H9 (cell line): ENCODE data around the gene TBC1D1. TPM values are rescaled to one million over a fixed set of nuclear protein-coding genes. Genes with fewer than 3 reads are reported as not detected.

ENCODE experiments used
- DNase-seq: peaks from one replicate; pipeline ENCODE4 v3.0.0-alpha.2; 2017
- H2AFZ ChIP-seq: one replicate; pipeline ENCODE4 v1.6.1; 2013; ENCODE audit warnings: mild to moderate bottlenecking, low read length, control low read depth, moderate library complexity
- H2AK5ac ChIP-seq: 2 replicates; pipeline ENCODE4 v1.6.1; 2013; ENCODE audit warnings: low read length, control low read depth, mixed read lengths; ENCODE audit not compliant: insufficient read length
- H2BK120ac ChIP-seq: one replicate; pipeline ENCODE4 v1.6.1; 2013; ENCODE audit warnings: low read depth, mild to moderate bottlenecking, low read length, control low read depth, inconsistent platforms; ENCODE audit not compliant: poor library complexity, severe bottlenecking
- H2BK12ac ChIP-seq: 2 replicates; pipeline ENCODE4 v1.6.1; 2013; ENCODE audit warnings: low read length, control low read depth, mixed read lengths, low read depth; ENCODE audit not compliant: insufficient read length
- H2BK15ac ChIP-seq: 2 replicates; pipeline ENCODE4 v1.6.1; 2013; ENCODE audit warnings: low read depth, low read length, control low read depth
- H2BK20ac ChIP-seq: one replicate; pipeline ENCODE4 v1.6.1; 2013; ENCODE audit warnings: low read depth, mild to moderate bottlenecking, low read length, control low read depth, inconsistent platforms; ENCODE audit not compliant: poor library complexity, severe bottlenecking
- H2BK5ac ChIP-seq: 2 replicates; pipeline ENCODE4 v1.6.1; 2013; ENCODE audit warnings: low read length, control low read depth, mixed read lengths; ENCODE audit not compliant: insufficient read length
- H3K14ac ChIP-seq: 2 replicates; pipeline ENCODE4 v1.6.1; 2013; ENCODE audit warnings: low read length, control low read depth; ENCODE audit not compliant: insufficient read depth
- H3K18ac ChIP-seq: 2 replicates; pipeline ENCODE4 v1.6.1; 2013; ENCODE audit warnings: low read depth, mild to moderate bottlenecking, mixed read lengths, low read length, control low read depth; ENCODE audit not compliant: insufficient read length
- H3K23ac ChIP-seq: 2 replicates; pipeline ENCODE4 v1.6.1; 2013; ENCODE audit warnings: low read length, control low read depth, mixed read lengths, low read depth; ENCODE audit not compliant: insufficient read length
- H3K23me2 ChIP-seq: 2 replicates; pipeline ENCODE4 v1.6.1; 2013; ENCODE audit warnings: low read depth, mild to moderate bottlenecking, mixed read lengths, low read length, control low read depth; ENCODE audit not compliant: insufficient read length, poor library complexity, severe bottlenecking
- H3K27ac ChIP-seq: 2 replicates; pipeline ENCODE4 v1.5.1; 2013; ENCODE audit warnings: low read length, control low read depth, mixed read lengths, low read depth; ENCODE audit not compliant: insufficient read length
- H3K27me3 ChIP-seq: 2 replicates; pipeline ENCODE4 v1.6.1; 2013; ENCODE audit warnings: low read length, control low read depth, inconsistent platforms; ENCODE audit not compliant: insufficient read depth
- H3K4ac ChIP-seq: 2 replicates; pipeline ENCODE4 v1.6.1; 2013; ENCODE audit warnings: low read depth, mild to moderate bottlenecking, control low read depth, inconsistent platforms, low read length, moderate library complexity
- H3K4me1 ChIP-seq: 2 replicates; pipeline ENCODE4 v1.6.1; 2013; ENCODE audit warnings: low read length, control low read depth, inconsistent platforms; ENCODE audit not compliant: insufficient read depth
- H3K4me2 ChIP-seq: 2 replicates; pipeline ENCODE4 v1.6.1; 2013; ENCODE audit warnings: low read length, control low read depth, mixed read lengths; ENCODE audit not compliant: insufficient read length, insufficient read depth
- H3K56ac ChIP-seq: 2 replicates; pipeline ENCODE4 v1.6.1; 2013; ENCODE audit warnings: low read depth, mild to moderate bottlenecking, mixed read lengths, low read length, control low read depth; ENCODE audit not compliant: insufficient read length
- H3K79me1 ChIP-seq: 2 replicates; pipeline ENCODE4 v1.6.1; 2013; ENCODE audit warnings: low read depth, mild to moderate bottlenecking, moderate library complexity, low read length, control low read depth, inconsistent platforms; ENCODE audit not compliant: insufficient read depth, poor library complexity, severe bottlenecking
- H3K79me2 ChIP-seq: 2 replicates; pipeline ENCODE4 v1.6.1; 2013; ENCODE audit warnings: low read length, control low read depth, inconsistent platforms; ENCODE audit not compliant: insufficient read depth
- H3K9ac ChIP-seq: 2 replicates; pipeline ENCODE4 v1.6.1; 2013; ENCODE audit warnings: low read length, control low read depth, mixed read lengths; ENCODE audit not compliant: insufficient read length; ENCODE audit errors: extremely low read depth
- H3K9me3 ChIP-seq: one replicate; pipeline ENCODE4 v1.6.1; 2013; ENCODE audit warnings: low read depth, low read length, inconsistent platforms; ENCODE audit not compliant: control insufficient read depth
- H3T11ph ChIP-seq: one replicate; pipeline ENCODE4 v1.6.1; 2013; ENCODE audit warnings: mild to moderate bottlenecking, low read length, control low read depth, inconsistent platforms
- H4K20me1 ChIP-seq: one replicate; pipeline ENCODE4 v1.6.1; 2013; ENCODE audit not compliant: control insufficient read depth, insufficient read length, insufficient read depth
- H4K5ac ChIP-seq: 2 replicates; pipeline ENCODE4 v1.6.1; 2013; ENCODE audit warnings: low read depth, mild to moderate bottlenecking, mixed read lengths, low read length, control low read depth; ENCODE audit not compliant: insufficient read length
- H4K8ac ChIP-seq: replicated peaks from 2 replicates; pipeline ENCODE4 v1.6.1; 2013; ENCODE audit warnings: low read length, control low read depth, mixed read lengths, low read depth; ENCODE audit not compliant: insufficient read length
- H4K91ac ChIP-seq: 2 replicates; pipeline ENCODE4 v1.6.1; 2013; ENCODE audit warnings: low read depth, mild to moderate bottlenecking, moderate library complexity, mixed read lengths, low read length, control low read depth; ENCODE audit not compliant: insufficient read length
- H3K27ac Mint-ChIP-seq, 3 experiments: 2 replicates in 2 of 3; 3 replicates in 1 of 3; pipeline ENCODE4 v1.8.0; 2020 to 2021; ENCODE audit warnings: mixed read lengths in 3 of 3, mild to moderate bottlenecking in 1 of 3, moderate library complexity in 1 of 3
- H3K27me3 Mint-ChIP-seq: 2 replicates; pipeline ENCODE4 v1.8.0; 2021; ENCODE audit warnings: low read depth, mild to moderate bottlenecking, moderate library complexity, mixed read lengths
- H3K36me3 Mint-ChIP-seq, 3 experiments: 2 replicates in 2 of 3; 3 replicates in 1 of 3; pipeline ENCODE4 v1.8.0; 2020 to 2021; ENCODE audit warnings: low read depth in 3 of 3, mixed read lengths in 3 of 3; ENCODE audit not compliant: insufficient read depth in 1 of 3
- H3K4me1 Mint-ChIP-seq, 2 experiments: 2 replicates each; pipeline ENCODE4 v1.8.0; 2020; ENCODE audit warnings: mixed read lengths in 2 of 2
- H3K4me3 Mint-ChIP-seq, 2 experiments: 2 replicates in 1 of 2; 3 replicates in 1 of 2; pipeline ENCODE4 v1.8.0; 2020 to 2021; ENCODE audit warnings: mild to moderate bottlenecking in 2 of 2, mixed read lengths in 2 of 2, moderate library complexity in 1 of 2
- H3K9me3 Mint-ChIP-seq, 2 experiments: 2 replicates in 1 of 2; 3 replicates in 1 of 2; pipeline ENCODE4 v1.8.0; 2020; ENCODE audit warnings: mild to moderate bottlenecking in 2 of 2, mixed read lengths in 2 of 2, moderate library complexity in 1 of 2
- CTCF ChIP-seq: fragments of 200-600 bp; sonication (generic); conservative IDR thresholded peaks from 3 replicates; pipeline ENCODE4 v1.8.0; 2021; ENCODE audit warnings: antibody characterized with exemption, mild to moderate bottlenecking
- WGBS: extraction: QIAGEN DNeasy Blood & Tissue Kit; methylation state at CpG from one replicate; pipeline ENCODE4 v1.1.7; 2013; ENCODE audit warnings: missing lambda C conversion rate, low lambda C conversion rate, mixed read lengths; ENCODE audit not compliant: insufficient read length; ENCODE audit errors: extremely low coverage; 5-methylcytosine and 5-hydroxymethylcytosine counted together
- total RNA-seq: library from RNA; stranded (reverse); gene quantifications from 2 replicates; pipeline ENCODE4 v1.2.1, GENCODE V29; 2021

The TBC1D1 gene
- total RNA-seq, 1 experiment from 2014 or later = 109 TPM

GRCh38 chr4:38097818-38098217 is 206.9 kb downstream of the TBC1D1 start:
- Histone ChIP-seq H3K9me3 (no peaks in the 10 kb centered on the region), H2BK5ac (no peak overlapping the region), H3K4me2 (no peak overlapping the region), H3K14ac (no peak overlapping the region), H3K23me2 (no peaks in the 10 kb centered on the region), H3K27ac (no peak overlapping the region), H4K91ac (no peak overlapping the region), H3K23ac (no peak overlapping the region), H3K4me1 (peaks cover 3% of the 10 kb centered on the region; the same call in 1 of the 2 replicates), H3K79me2 (no peaks in the 10 kb centered on the region), H3K18ac (no peak overlapping the region), H2BK12ac (no peak overlapping the region), H2BK15ac (no peak overlapping the region), H4K5ac (no peak overlapping the region), H3T11ph (no peak overlapping the region), H3K9ac (no peak overlapping the region), H3K4ac (no peak overlapping the region), H3K79me1 (no peaks in the 10 kb centered on the region), H2AFZ (no peak overlapping the region), H3K27me3 (no peaks in the 10 kb centered on the region), H3K56ac (no peak overlapping the region), H2BK120ac (no peak overlapping the region), H2AK5ac (no peak overlapping the region), H4K8ac (no peak overlapping the region), H4K20me1 (no peaks in the 10 kb centered on the region), H2BK20ac (no peak overlapping the region)
- no CpG with 5 or more reads among the region's 4 CpGs for WGBS
- no peaks in the 10 kb centered on the region for H3K27me3 Mint-ChIP-seq
- no peak overlapping the region; a peak in 2 of 7 replicates for H3K27ac Mint-ChIP-seq
- peaks cover 5% of the 10 kb centered on the region in 2 experiments for H3K4me1 Mint-ChIP-seq
- H3K9me3 Mint-ChIP-seq = no peaks in the 10 kb centered on the region
- H3K4me3 Mint-ChIP-seq = no peak overlapping the region
- no peak for DNase-seq
- peaks cover 9 to 25% (median 22%) of the 10 kb centered on the region in 3 experiments; a peak in 6 of 7 replicates for H3K36me3 Mint-ChIP-seq
- no peak for TF ChIP-seq CTCF
